ENCODE measurements around the gene PPM1E.
"Not testable (repeated sequence)": the region's sequence is repeated elsewhere in the genome, so short reads cannot be mapped to it uniquely, and the experiment has no call there.

PPM1E gene

DNA sequence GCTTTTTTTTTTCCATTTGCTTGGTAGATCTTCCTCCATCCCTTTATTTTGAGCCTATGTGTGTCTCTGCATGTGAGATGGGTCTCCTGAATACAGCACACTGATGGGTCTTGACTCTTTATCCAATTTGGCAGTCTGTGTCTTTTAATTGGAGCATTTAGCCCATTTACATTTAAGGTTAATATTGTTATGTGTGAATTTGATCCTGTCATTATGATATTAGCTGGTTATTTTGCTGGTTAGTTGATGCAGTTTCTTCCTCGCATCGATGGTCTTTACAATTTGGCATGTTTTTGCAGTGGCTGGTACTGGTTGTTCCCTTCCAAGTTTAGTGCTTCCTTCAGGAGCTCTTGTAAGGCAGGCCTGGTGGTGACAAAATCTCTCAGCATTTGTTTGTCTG, 94.5 kb downstream of the PPM1E start:
- DNase-seq: not testable (repeated sequence)

DNA sequence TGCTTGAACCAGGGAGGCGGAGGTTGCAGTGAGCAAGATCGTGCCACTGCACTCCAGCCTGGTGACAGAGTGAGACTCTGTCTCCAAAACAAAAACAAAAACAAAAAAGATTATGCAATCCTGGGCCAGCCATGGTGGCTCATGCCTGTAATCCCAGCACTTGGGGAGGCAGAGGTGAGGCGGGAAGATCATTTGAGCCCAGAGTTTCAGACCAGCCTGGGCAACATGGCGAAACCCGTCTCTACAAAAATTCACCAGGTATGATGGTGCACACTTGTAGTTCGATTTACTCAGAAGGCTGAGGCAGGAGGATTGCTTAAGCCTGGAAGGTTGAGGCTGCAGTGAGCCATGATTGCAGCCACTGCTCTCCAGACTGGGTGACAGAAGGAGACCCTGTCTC, 109.6 kb downstream of the PPM1E start:
- DNase-seq: no peak

DNA sequence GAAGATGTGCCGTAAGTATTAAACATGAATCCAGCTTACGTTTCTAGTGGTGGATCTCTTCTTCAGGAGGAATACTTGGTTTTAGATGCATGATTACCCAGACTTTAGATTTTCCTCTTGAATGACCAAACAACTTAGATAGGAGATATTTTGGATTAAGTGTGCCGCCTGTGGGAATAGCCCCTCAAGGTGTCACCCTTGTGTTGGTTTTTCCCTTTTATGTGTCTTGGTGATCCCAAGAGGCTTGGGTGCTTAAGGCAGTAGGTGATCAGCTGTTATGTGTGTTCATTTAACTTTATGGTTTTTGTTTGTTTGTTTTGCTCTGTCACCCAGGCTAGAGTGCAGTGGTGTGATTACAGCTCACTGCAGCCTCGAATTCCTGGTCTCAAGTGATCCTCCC, 115.1 kb downstream of the PPM1E start:
- no peak for DNase-seq

DNA sequence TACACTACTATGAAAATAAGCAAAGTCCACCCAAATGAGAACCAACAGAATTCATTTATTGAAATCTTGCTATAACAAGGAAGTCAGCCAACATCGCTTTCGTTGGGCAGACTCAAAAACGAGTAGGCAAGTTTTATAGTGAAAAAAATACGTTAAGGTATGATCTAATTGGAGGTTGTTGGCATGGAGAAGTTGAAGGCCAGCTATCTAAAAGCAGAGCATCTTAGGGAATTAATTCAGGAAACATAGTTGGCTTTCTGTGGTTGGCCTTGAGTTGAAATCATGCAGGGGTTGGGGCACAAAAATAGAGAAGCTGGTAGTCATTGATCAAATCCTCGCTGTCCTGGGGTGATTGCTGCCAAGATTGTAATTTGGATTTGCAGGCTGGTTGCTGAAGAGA, 118.3 kb downstream of the PPM1E start:
- no peak for DNase-seq

DNA sequence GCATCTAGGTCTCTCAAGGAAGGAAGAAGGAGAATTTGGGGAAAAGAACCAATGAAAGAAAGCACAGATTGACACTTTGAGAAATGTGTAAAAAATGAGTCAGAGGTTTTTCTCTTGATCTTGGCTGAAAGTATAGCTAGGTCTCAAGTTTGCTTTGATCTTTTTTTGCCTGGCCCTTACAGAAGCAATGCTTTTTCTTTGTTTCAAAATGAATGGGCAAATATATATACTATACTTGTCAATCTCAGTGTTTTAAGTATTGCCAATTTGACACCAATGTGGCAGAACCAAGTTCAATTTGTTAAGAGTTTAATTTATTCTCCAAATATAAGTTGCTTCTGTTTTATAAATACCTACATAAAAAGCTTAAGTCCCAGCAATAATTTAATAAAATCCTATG, 119.6 kb downstream of the PPM1E start:
- no peak for DNase-seq

DNA sequence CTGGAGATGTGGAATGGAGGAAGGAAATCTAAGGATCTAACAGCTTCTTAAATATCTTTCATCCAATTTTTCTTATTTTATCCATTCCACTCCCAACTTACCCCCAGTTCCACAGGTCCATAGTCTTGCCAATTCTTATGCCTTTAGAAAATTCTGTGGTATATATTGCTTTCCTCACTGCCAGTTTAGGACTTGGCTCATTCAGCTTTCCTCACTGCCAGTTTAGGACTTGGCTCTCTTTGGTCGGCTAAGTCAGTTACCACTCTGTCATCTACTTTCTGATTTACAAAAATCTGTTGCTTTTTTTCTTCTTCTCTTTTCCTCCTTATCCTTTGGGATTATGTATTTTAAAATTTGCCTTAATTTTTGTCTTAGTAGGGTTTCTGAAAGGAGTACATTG, 128.5 kb downstream of the PPM1E start:
- DNase-seq: no peak

DNA sequence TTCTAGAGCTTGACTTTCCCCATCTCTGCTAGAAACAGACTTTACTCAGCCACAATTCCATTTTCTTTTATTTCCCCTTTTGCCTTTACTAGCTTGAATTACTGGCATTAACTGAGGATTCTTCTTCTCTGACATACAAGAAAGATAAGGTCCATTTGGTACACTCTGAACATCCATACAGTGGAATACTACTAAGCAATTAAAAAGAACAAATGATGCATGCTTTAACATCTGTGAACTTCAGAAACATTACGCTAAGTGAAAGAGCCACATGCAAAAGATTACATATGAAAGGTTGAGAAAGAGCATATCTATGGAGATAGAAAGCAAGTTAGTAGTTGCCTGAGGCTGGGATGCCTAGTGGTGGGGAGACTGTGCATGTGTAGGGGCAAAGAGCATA, 130.9 kb downstream of the PPM1E start:
- DNase-seq: no peak

DNA sequence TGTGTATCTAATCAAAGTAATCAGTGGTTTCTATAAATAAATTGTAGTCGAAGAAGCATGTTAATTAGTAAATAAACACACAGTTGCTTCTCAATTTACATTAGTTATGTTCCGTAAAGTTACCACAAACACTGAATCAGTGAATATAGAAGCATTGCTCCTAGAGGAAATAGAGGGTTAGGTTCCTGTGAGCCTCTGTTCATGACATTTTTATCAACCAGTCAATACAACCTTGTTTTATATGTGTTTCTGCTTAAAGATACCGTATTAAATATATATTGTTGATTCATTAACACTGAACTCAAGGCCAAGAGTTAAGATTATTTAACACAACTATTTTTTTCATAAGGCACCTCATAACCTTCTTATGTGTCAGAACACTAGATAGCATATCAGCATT, 134.3 kb downstream of the PPM1E start:
- no peak for DNase-seq

DNA sequence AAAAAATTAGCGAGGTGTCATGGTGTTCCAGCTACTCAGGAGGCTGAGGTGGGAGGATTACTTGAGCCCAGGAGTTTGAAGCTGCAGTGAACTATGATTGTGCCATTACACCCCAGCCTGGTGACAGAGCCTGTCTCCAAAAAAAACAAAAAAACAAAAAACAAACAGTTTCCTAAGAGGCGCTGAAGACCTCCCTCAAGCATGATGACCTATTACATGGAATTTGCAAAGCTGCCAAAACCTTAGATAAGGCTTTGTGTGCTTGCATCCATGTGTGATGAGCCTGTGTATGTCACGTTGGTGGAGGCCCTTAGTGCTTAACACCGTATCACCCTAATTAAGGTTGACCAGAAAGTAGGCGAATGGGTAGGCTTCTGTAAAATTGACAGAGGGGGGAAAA, 143.5 kb downstream of the PPM1E start:
- DNase-seq: no peak

DNA sequence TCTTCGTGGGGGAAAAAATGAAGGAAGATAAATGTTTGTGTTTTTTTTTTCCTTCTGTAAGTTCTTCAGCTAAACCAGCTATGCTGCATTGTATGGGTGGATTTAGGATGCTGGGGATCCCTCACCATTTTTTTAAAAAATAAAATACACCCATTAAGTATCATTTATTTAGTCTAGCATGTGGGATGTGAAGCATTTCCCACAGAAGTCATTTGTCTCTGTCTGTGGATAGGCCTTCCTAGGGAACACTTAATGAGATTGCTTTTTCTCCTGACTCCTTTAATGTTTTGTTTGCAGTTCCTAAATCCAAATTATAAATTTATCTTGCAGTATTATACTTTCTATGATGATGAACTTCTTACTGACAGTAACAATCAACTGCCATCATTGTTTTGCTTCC, 146.7 kb downstream of the PPM1E start:
- no peak for DNase-seq

DNA sequence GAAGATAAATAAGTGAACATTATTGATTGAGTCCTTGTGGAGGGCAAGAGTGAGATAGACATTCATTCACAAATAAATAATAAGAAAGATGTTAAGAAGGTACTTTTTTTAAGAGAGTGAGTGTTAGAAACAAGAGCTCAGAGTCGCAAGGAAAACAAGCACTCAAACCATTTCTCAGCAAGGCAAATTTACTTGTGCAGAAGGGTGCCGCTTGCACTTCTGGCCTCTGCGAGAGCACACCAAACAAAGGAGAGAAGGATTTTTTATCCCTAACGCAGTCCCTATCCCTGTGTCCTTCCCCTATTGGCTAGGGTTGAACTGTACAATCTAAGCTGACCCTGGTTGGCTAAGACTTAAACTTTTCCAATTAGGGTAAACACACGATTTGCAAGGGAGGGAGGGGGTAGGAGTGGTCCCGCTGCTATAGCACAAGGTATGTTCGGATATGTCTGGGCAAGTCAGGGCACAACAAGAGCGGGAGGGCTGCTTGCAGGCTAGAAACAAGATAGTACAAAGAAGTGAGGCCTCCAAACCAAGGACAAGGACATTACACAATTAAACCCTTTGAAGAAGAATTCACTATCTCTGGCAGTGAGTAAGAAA, 156.2 kb downstream of the PPM1E start:
- no peak for DNase-seq

DNA sequence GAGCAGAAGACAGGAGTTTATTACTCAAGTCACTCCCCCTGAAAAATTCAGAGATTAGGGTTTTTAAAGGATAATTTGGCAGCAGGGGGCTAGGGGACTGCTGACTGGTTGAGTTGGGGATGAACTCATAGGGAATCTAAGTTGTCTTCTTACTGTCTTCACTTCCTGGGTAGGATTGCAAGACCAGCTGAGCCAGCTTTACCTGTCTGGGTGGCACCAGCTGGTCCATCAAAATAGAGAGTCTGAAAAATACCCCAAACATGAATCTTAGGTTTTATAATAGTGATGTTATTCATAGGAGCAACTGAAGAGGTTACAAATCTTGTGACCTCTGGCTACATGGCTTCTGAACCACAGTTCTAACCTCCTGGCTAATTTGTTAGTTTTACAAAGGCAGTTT, 157.9 kb downstream of the PPM1E start:
- DNase-seq: no peak

DNA sequence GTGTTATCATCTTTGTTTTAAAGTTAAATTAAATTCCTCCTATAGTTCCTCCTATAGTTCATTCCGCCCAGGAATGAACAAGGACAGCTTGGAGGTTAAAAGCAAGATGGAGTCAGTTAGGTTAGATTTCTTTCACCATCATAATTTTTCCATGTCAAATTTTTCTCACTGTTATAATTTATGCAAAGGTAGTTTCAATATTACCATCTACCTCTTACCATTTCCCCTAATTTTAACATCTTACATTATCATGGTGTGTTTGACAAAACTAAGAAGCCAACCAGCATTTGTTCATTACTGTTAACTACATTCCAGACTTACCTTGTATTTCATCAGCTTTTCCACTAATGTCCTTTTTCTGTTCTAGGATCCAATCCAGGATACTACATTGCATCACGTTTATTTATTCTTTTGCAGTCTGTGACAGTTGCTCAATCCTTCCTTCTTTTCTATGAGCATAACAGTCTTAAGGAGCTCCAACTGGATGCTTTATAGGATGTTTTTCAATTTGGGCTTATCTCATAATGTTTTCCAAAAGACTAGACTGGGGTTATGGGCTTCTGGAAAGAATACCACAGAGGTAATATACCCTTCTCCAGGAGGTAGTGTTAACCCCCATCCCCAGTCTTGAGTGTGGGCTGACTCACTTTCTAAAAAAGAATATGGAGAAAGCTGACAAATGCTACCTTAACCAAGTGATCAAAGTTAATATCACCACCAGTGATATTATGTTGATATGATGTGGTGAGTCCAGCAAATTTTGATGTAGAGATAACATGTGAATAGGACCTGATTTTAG, 158.5 kb downstream of the PPM1E start:
- DNase-seq: no peak

DNA sequence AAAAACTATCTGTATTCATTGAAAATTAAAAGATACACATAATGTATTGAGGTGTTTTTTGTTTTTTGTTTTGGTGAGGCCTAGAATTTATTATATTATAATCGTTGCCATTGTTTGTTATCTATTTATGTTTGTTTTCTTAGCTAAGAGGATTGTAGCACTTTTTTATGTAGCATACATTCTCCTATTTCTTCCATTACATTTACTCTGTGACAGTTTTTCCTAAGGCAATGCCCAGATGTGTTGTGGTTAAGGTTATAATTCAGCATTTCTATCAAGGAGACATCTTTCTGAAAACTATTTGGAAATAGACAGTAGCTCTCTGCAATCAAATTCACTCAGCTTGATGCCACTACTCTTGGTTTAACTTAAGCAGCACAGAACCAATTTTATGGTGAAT, 161.6 kb downstream of the PPM1E start:
- no peak for DNase-seq

DNA sequence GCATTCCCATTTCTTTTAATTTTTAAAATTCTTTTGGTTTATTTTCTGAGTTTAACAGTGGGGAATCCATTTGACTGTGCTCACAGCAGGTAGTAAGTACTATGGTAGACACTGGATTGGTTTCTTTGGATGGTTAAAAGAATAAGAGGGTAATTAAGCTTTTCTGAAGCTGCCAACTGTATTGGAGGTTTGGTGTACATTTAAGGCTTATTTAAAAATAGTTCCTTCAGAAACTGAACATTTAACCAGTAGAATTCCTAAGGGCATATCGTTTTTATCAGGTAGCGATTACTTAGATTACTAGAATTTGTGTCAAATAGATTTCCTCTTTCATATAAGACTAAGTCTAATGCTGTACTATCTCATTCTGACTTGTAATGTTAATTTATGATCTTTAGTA, 162.4 kb downstream of the PPM1E start:
- no peak for DNase-seq

DNA sequence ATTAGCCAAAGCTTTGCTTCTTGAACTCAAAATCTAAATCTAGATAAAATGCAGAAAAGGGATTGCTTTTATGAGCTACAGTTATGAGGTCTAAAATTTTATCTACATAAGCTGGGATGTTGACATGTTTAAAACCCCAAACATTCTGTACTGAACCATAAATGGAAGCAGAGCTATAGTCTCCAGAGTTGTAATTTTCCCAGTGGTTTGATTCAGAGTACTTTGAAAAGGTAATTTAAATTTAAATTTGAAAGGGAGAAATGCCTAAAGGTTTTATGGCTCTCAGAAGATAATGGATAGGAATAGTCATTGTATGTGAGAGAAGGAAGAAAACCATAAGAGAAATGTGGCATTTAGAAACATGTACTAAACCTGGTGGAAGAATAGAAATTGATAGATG, 163.2 kb downstream of the PPM1E start:
- no peak for DNase-seq

DNA sequence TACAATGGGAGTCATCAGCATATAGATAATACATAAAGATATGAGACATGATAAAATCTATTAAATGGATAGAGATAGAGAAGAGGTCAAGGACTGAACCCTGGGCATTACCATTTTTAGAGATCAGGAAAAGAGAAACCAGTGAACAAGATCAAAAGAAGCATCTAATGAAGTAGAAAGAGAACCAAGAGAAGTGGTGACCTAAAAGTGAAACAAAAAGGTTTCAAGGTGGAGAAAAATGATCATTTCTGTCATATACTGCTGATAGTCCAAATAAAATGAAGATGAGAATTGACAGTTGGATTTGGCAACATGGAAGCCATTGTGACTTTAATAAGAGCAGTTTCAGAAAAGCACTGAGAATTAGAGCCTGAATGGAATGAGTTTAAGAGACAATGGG, 165.1 kb downstream of the PPM1E start:
- DNase-seq: no peak

DNA sequence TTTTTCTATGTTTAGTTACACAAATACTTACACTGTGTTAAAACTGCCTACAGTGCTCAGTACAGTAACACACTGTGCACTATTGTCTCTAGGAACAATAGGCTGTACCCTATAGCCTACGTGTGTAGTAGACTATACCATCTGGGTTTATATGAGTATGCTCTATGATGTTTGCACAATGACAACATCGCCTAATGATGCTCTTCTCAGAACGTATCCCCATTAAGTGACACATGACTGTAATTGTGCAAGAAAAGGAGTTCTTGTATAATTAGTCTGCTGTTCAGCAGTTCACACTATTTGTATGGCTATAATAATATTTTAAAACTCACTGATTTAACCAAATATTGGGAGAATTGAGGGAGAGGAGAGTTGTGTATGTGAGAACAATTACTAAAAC, 177.3 kb downstream of the PPM1E start:
- DNase-seq: no peak

DNA sequence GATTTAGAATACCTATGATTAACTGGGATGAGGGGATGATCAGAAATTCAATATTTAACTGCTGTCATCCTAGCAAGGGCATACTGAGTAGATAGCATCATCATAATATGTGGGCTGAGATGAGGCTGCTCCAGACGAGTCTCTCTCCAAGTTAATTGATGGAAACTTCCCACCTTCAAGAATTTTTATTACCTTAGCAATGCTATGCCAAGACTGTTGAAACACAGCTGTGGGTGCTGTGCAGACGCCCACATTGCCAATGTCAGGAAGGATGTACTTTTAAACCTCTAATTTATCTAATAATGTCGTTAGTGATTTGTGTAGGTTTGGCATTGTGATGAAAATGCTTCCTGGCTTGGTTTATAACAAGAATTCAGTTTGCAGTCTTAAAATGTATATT, 180.6 kb downstream of the PPM1E start:
- no peak for DNase-seq

DNA sequence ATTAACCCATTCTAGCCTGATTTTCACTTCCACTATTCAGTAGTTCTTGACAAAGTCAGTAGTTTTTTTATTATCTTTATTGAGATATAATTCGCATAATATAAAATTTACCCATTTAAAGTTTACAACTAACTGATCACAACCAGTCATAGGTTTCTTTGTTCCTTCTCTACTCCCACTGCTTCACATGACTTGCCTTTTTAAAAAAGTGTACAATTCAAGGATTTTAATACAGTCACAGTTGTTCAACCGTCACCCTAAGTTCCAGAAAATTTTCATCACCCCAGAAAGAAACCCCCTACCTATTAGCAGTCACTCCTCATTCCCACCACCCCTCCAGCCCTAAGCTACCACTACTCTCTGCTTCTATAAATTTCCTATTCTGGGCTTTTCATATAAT, 188.5 kb downstream of the PPM1E start:
- no peak for DNase-seq

DNA sequence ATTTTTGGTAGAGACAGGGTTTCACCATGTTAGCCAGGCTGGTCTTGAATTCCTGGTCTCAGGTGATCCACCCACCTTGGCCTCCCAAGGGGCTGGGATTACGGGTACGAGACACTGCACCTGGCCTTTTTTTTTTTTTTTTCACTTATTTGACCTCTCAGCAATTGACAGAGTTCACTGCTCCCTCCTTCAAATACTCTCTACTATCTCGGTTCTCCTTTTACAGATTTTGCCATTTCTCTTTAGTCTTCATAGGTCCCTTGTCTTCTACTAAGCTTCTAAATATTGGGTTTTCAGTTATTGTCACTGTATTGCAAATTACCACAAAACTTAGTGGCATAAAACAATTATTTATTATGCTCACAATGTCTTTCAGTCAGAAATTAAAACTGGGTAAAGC, 191.8 kb downstream of the PPM1E start:
- DNase-seq: no peak

DNA sequence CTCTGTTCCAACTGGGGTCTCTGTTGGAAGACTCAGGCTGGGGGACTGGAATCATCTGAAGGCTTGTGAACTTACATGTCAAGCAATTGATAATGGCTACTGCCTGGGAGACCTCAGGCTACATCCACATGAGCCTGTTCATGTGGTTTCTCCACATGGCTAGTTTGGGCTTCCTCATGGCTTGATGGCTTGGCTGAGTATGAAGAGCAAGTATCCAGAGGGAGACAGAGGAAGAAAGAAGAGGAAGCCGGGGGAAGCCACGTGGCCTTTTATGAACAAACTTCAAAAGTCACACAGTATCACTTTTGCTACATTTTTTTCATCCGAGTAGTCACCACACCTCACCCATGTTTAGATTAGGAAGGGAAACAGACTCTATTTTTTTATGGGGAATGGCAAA, 192.2 kb downstream of the PPM1E start:
- no peak for DNase-seq

DNA sequence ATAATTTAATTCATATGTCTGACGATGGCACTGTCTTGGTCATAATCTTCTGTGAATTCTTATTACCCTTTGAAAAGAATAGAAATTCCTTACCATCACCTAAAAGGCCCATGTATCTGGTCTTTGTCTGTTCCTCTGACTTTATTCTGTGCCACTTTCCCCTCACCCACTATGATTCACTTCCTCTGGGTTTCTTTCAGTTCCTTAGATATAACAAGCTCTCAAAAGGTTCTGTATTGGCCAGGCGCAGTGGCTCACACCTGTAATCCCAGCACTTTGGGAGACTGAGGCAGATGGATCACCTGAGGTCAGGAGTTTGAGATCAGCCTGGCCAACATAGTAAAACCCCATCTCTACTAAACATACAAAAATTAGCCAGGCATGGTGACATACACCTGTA, 198.7 kb downstream of the PPM1E start:
- DNase-seq: not testable (repeated sequence)

DNA sequence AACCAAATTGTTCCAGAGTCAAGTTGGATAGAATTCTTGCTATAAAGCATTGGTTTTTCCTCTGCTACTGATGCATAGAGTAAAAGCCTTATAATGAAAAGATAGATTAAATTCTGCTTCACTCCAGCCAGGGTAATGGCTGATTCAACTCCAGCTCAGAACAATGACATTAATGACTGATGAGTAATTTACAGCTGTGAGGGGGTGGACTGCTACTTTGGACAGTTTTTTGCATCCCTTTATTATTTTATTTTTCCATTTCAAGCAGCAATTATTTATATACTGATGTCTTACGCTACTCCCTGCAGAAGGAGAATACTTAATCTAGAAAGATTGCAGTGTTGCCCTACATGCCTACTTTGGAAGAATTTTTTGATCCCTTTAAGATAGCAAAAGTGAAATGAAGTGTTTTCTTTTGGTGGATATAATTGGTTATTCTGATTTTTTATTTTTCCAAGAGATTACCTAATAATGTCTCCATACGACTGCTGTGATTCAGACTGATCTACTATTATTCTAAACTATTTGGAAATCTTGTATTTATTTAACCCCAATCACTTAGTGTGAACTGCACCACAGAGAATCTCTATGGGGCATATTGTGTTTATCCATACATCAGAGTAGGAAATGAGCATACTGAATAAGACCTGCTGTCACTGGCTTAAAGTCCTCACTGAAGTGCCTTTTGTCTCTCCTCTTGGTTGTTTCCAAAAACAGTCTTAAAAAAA, 201.5 kb downstream of the PPM1E start:
- DNase-seq: no peak

DNA sequence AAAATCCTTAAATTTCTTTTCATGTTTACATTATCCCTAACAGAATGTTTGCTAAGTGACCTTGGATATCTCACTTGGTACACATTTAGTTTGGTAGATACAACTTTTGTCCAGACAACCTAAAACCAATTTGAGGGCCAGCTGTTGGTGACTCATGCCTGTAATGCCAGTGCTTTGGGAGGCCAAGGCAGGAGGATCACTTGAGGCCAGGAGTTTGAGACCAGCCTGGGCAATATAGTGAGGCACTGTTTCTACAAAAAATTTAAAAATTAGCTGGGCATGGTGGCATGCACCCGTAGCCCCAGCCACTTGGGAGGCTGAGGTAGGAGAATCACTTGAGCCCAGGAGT, 202.0 kb downstream of the PPM1E start:
- DNase-seq: not testable (repeated sequence)

All from CD4-positive, alpha-beta T cell treated with Interleukin-12 subunit alpha and Interleukin-12 subunit beta, for 1 hour (primary cell).